NB4 (cell line): Measurements from ENCODE around the gene PARP12.

Source experiments
- CTCF ChIP-seq: IDR thresholded peaks from one replicate; pipeline ENCODE4 v1.5.1; 2012; ENCODE audit warnings: low read depth, low read length
- POLR2A ChIP-seq: IDR thresholded peaks from 2 replicates; pipeline ENCODE4 v1.6.1; 2011; ENCODE audit warnings: mild to moderate bottlenecking; ENCODE audit not compliant: insufficient read length; ENCODE audit errors: extremely low read depth
- TF ChIP-seq, protein P1 (sequence below): IDR thresholded peaks from 2 replicates; pipeline ENCODE4 v1.6.1; 2011; ENCODE audit warnings: low read depth, low read length

DNA sequence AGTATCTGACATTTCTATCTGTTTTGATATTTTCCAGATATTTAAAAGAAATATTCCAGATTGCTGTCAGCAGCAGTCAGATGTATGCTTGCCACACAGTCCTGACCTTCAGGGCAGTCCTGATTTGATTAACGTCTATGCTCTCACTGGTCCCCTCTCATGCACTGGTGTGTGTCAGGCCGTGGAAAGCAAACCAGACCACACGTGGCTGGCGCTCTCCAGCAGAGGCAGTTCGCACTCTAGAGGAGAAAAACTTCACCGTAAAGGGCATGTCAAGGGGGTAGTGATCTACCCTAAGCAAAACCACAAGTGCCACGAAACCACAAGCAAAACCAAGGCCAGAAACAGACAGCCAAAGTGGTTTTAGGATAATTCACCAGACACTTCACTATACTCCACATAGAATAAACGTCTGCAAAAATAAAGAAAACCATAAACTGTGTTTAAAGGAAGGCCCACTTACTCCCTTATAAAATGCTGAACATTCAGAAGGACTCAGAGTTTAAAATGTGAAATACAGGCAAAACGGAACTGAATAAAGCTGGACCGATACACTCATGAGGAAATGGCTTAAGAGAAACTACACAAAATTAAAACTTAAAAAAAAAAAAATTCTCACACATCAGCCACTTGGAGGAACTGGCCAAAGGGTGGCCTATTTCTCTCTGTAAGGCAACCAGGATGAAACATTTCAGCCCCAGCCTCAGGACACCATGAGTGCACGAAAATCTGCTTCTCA lies 26.4 kb downstream of the PARP12 start:
- TF ChIP-seq CTCF, result peak; percentile 11
- no peak for TF ChIP-seq POLR2A
- TF ChIP-seq, protein P1, sequence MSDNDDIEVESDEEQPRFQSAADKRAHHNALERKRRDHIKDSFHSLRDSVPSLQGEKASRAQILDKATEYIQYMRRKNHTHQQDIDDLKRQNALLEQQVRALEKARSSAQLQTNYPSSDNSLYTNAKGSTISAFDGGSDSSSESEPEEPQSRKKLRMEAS, result peak; percentile 92
